Karpas-422 (cell line): ENCODE data around the gene TOMM5. TPM values are rescaled to one million over a fixed set of nuclear protein-coding genes. Genes with fewer than 3 reads are reported as not detected.

Source experiments
- DNase-seq: peaks from one replicate; pipeline ENCODE4 v3.0.0-alpha.2; 2015
- H2AFZ ChIP-seq: fragments of 200-600 bp; sonication (generic); 2 replicates; pipeline ENCODE4 v1.6.1; 2014; ENCODE audit warnings: antibody characterized with exemption, low read length, mixed read lengths
- H3K27ac ChIP-seq: fragments of 200-600 bp; sonication (generic); 2 replicates; pipeline ENCODE4 v1.5.1; 2014; ENCODE audit warnings: mild to moderate bottlenecking, low read length, moderate library complexity
- H3K27me3 ChIP-seq: fragments of 200-600 bp; sonication (generic); 2 replicates; pipeline ENCODE4 v1.6.1; 2014; ENCODE audit warnings: low read length, mixed read lengths
- H3K36me3 ChIP-seq: fragments of 200-600 bp; sonication (generic); 2 replicates; pipeline ENCODE4 v1.6.1; 2014; ENCODE audit warnings: low read length, mixed read lengths; ENCODE audit not compliant: insufficient read depth
- H3K4me1 ChIP-seq: fragments of 200-600 bp; sonication (generic); 2 replicates; pipeline ENCODE4 v1.6.1; 2014; ENCODE audit warnings: mild to moderate bottlenecking, low read length, mixed read lengths
- H3K4me2 ChIP-seq: fragments of 200-600 bp; sonication (generic); 2 replicates; pipeline ENCODE4 v1.6.1; 2014; ENCODE audit warnings: low read length, low read depth, mild to moderate bottlenecking; ENCODE audit not compliant: poor library complexity, severe bottlenecking
- H3K4me3 ChIP-seq: fragments of 200-600 bp; sonication (generic); 2 replicates; pipeline ENCODE4 v1.5.1; 2014; ENCODE audit warnings: mild to moderate bottlenecking, antibody characterized with exemption, low read length, mixed read lengths
- H3K79me2 ChIP-seq: fragments of 200-600 bp; sonication (generic); 2 replicates; pipeline ENCODE4 v1.6.1; 2014; ENCODE audit warnings: mild to moderate bottlenecking, low read length, mixed read lengths
- H3K9ac ChIP-seq: fragments of 200-600 bp; sonication (generic); 2 replicates; pipeline ENCODE4 v1.6.0; 2014; ENCODE audit warnings: low read length
- H3K9me2 ChIP-seq: fragments of 200-600 bp; sonication (generic), shearing (Covaris generic); replicated peaks from 2 replicates; pipeline ENCODE4 v1.6.0; 2014; ENCODE audit warnings: mild to moderate bottlenecking, low read length, moderate library complexity; ENCODE audit not compliant: insufficient read depth
- H3K9me3 ChIP-seq: fragments of 300-700, 200-600 bp; sonication (generic); 2 replicates; pipeline ENCODE4 v1.6.1; 2014; ENCODE audit warnings: low read length, mixed read lengths
- H4K20me1 ChIP-seq: fragments of 200-600 bp; sonication (generic); 2 replicates; pipeline ENCODE4 v1.6.1; 2014; ENCODE audit warnings: mild to moderate bottlenecking, antibody characterized with exemption, low read length, low read depth; ENCODE audit not compliant: insufficient read depth
- total RNA-seq: library from RNA; depleted of rRNA; stranded (reverse); fragments of >200 nt; shearing (Covaris generic); gene quantifications from 2 replicates; pipeline ENCODE4 v1.2.3, GENCODE V29; 2014; ENCODE audit warnings: low replicate concordance

Gene TOMM5
- total RNA-seq, 1 experiment from 2014 or later, result 265 TPM

DNA sequence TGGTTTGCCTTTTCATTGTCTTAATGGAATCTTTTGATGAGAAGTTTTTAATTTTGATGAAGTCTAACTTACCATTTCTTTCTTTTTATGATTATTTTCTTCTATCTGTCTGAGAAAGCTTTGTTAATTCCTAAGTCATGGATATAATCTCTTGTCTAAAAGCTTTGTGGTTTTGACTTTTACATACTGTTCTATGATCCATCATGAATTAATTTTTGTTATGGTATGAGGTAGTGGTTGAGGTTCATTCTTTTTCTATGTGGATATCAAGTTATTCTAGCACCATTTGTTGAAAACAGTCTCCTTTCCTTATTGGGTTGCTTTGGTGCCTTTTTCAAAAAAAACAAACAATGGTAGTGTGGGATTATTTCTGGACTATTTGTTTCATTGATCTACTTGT is 36.6 kb downstream of the TOMM5 start:
- Histone ChIP-seq H2AFZ (no peak overlapping the region), H3K79me2 (peaks cover 35% of the 10 kb centered on the region), H3K9me2 (no peaks in the 10 kb centered on the region), H4K20me1 (no peaks in the 10 kb centered on the region), H3K4me1 (peaks cover 21% of the 10 kb centered on the region), H3K9ac (no peak overlapping the region), H3K36me3 (no peaks in the 10 kb centered on the region), H3K27me3 (no peaks in the 10 kb centered on the region), H3K4me2 (no peak overlapping the region), H3K4me3 (no peak overlapping the region), H3K27ac (no peak overlapping the region), H3K9me3 (no peaks in the 10 kb centered on the region)
- DNase-seq, result no peak

DNA sequence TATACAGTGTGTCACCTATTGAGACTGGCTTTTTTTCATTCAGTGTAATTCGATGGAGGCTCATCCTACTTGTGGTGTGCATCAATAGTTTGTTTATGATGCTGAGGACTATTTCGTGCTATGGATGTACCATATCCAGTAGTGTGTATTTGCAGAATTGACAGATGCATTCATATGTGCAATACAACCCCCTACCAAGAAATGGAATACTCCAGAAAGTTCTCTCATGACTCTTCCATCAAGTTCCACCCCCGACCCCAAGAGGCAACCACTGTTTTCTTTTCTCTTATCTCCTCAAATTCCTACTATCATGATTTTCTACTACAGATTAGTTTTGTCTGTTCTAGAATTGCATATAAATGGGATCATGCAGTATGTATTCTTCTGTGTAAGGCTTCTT is 38.1 kb downstream of the TOMM5 start:
- no peak for DNase-seq
- no peaks in the 10 kb centered on the region for H3K9me2 ChIP-seq
- no peak overlapping the region for H3K9ac ChIP-seq
- no peak overlapping the region for H3K4me3 ChIP-seq
- peaks cover 30% of the 10 kb centered on the region for H3K79me2 ChIP-seq
- no peaks in the 10 kb centered on the region for H3K36me3 ChIP-seq
- peaks cover 11% of the 10 kb centered on the region for H3K4me1 ChIP-seq
- no peak overlapping the region for H3K27ac ChIP-seq
- no peak overlapping the region for H3K4me2 ChIP-seq
- H2AFZ ChIP-seq, result no peak overlapping the region
- H4K20me1 ChIP-seq, result no peaks in the 10 kb centered on the region
- no peaks in the 10 kb centered on the region for H3K9me3 ChIP-seq
- H3K27me3 ChIP-seq, result no peaks in the 10 kb centered on the region

DNA sequence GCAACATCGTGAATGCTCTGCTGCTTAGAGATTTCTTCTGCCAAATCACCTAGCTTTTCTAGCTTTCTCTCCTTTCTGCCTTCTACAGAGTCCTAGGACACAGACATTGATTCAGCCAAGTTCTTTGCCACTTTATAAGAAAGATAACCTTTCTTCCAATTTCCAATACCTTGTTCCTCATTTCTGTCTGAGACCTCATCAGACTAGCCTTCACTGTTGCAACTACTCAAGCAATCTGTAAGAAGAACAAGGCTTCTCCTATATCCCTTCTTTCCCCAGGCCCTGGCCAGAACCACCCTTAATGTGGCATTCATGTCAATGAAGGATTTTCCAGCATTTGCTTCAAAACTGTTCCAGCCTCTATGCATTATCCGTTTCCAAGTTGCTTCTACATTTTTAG is 40.5 kb downstream of the TOMM5 start:
- Histone ChIP-seq H3K36me3 (no peaks in the 10 kb centered on the region), H3K9me3 (no peaks in the 10 kb centered on the region), H3K4me3 (no peak overlapping the region), H3K27ac (no peak overlapping the region), H2AFZ (no peak overlapping the region), H3K79me2 (peaks cover 24% of the 10 kb centered on the region), H3K27me3 (no peaks in the 10 kb centered on the region), H3K9ac (no peak overlapping the region), H4K20me1 (no peaks in the 10 kb centered on the region), H3K4me2 (no peak overlapping the region), H3K9me2 (no peaks in the 10 kb centered on the region), H3K4me1 (peaks cover 8% of the 10 kb centered on the region)
- DNase-seq, result no peak

DNA sequence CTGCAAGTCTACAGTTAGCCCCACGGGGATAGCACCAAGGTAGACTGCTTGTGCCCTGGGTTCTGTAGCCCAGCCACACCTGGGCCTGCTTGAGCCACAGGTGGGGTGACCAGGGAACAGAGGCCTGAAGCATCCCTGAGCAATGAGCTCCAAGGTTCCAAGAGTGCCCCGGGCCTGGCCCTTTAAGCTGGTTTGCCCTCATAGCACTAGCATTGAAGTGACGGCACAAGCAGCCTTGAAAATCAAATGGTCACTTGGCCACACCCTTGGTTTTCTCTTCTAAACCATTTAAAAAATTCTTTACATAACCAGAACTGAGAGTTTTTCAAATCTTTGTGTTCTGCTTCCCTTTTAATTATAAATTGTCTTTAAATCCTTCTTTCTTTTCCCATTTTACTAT is 40.9 kb downstream of the TOMM5 start:
- Histone ChIP-seq H3K36me3 (no peaks in the 10 kb centered on the region), H3K9ac (no peak overlapping the region), H2AFZ (no peak overlapping the region), H3K27me3 (no peaks in the 10 kb centered on the region), H3K9me2 (no peaks in the 10 kb centered on the region), H3K4me2 (no peak overlapping the region), H3K4me3 (no peak overlapping the region), H3K4me1 (peaks cover 8% of the 10 kb centered on the region), H3K9me3 (no peaks in the 10 kb centered on the region), H3K27ac (no peak overlapping the region), H3K79me2 (peaks cover 24% of the 10 kb centered on the region), H4K20me1 (no peaks in the 10 kb centered on the region)
- DNase-seq, result no peak

GRCh38 chr9:37550781-37551180 is 41.6 kb downstream of the TOMM5 start:
- H3K4me2 ChIP-seq, result no peak overlapping the region
- H3K9me2 ChIP-seq, result no peaks in the 10 kb centered on the region
- no peak overlapping the region for H2AFZ ChIP-seq
- no peak overlapping the region for H3K9ac ChIP-seq
- H3K79me2 ChIP-seq, result peaks cover 27% of the 10 kb centered on the region
- peaks cover 8% of the 10 kb centered on the region for H3K4me1 ChIP-seq
- no peaks in the 10 kb centered on the region for H4K20me1 ChIP-seq
- H3K36me3 ChIP-seq, result no peaks in the 10 kb centered on the region
- H3K27ac ChIP-seq, result no peak overlapping the region
- H3K9me3 ChIP-seq, result no peaks in the 10 kb centered on the region
- DNase-seq, result no peak
- H3K27me3 ChIP-seq, result no peaks in the 10 kb centered on the region
- no peak overlapping the region for H3K4me3 ChIP-seq

- H3K9ac ChIP-seq, result no peak overlapping the region
- no peaks in the 10 kb centered on the region for H3K9me3 ChIP-seq
- peaks cover 8% of the 10 kb centered on the region for H3K4me1 ChIP-seq
- H4K20me1 ChIP-seq, result no peaks in the 10 kb centered on the region
- H3K4me2 ChIP-seq, result no peak overlapping the region
- no peak overlapping the region for H3K4me3 ChIP-seq
- H3K79me2 ChIP-seq, result peaks cover 27% of the 10 kb centered on the region
- H3K27ac ChIP-seq, result no peak overlapping the region
- DNase-seq, result no peak
- no peaks in the 10 kb centered on the region for H3K9me2 ChIP-seq
- H3K27me3 ChIP-seq, result no peaks in the 10 kb centered on the region
- no peaks in the 10 kb centered on the region for H3K36me3 ChIP-seq
- no peak overlapping the region for H2AFZ ChIP-seq
Observed at GRCh38 chr9:37549527-37549926, 42.9 kb downstream of the TOMM5 start.

DNA sequence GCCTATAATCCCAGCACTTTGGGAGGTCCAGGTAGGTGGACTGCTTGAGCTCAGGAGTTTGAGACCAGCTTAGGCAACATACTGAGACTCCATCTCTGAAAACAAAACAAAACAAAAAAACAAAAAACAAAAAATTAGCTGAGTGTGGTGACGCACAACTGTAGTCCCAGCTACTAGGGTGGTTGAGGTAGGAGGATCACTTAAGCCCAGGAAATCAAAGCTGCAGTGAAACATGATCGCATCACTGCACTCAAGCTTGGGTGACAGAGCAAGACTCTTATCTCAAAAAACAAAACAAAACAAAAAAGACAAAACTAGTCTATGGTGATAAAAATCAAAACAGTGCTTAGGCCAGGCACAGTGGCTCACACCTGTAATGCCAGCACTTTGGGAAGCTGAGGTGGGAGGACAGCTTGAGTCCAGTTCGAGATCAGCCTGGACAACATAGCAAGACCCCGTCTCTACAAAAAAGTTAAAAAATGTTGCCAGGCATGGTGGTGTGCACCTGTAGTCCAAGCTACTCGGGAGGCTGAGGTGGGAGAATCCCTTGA is 45.0 kb downstream of the TOMM5 start:
- Histone ChIP-seq H3K36me3 (no peaks in the 10 kb centered on the region), H2AFZ (no peak overlapping the region), H3K9me3 (no peaks in the 10 kb centered on the region), H3K9ac (no peak overlapping the region), H3K27ac (no peak overlapping the region), H3K27me3 (no peaks in the 10 kb centered on the region), H3K4me1 (peaks cover 8% of the 10 kb centered on the region), H3K4me3 (no peak overlapping the region), H3K4me2 (no peak overlapping the region), H4K20me1 (no peaks in the 10 kb centered on the region), H3K79me2 (peaks cover 22% of the 10 kb centered on the region), H3K9me2 (no peaks in the 10 kb centered on the region)
- no peak for DNase-seq

DNA sequence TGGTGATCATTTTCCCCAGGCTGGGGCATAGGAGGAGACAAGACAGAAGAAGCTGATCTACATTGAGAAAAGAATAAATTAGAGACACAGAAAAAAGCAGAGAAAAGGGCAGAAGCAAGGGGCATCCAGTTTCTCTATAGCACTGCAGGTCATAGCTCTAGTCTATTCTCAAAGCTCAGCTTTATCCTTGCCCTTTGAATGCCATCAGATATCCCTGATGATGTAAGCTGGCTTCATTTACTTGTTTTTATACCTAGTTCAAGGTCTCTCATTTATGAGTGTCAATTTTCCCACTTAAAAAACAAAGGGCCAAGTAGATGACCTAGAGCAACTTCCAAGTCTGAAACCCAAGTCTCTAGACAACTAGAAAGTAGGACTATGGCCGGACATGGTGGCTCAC is 48.9 kb downstream of the TOMM5 start:
- H3K4me1 ChIP-seq, result peaks cover 18% of the 10 kb centered on the region
- no peak overlapping the region for H3K4me2 ChIP-seq
- H3K36me3 ChIP-seq, result no peaks in the 10 kb centered on the region
- H4K20me1 ChIP-seq, result no peaks in the 10 kb centered on the region
- peaks cover 8% of the 10 kb centered on the region; the same call in 1 of the 2 replicates for H3K79me2 ChIP-seq
- H2AFZ ChIP-seq, result no peak overlapping the region
- H3K9me3 ChIP-seq, result no peaks in the 10 kb centered on the region
- no peak overlapping the region for H3K4me3 ChIP-seq
- no peak overlapping the region for H3K27ac ChIP-seq
- DNase-seq, result no peak
- H3K27me3 ChIP-seq, result no peaks in the 10 kb centered on the region
- no peak overlapping the region for H3K9ac ChIP-seq
- H3K9me2 ChIP-seq, result no peaks in the 10 kb centered on the region

GRCh38 chr9:37542895-37543294 is 49.5 kb downstream of the TOMM5 start:
- Histone ChIP-seq H3K4me3 (no peak overlapping the region), H4K20me1 (no peaks in the 10 kb centered on the region), H3K27me3 (no peaks in the 10 kb centered on the region), H3K27ac (no peak overlapping the region), H3K79me2 (peaks cover 8% of the 10 kb centered on the region; the same call in 1 of the 2 replicates), H2AFZ (no peak overlapping the region), H3K9me3 (no peaks in the 10 kb centered on the region), H3K4me2 (no peak overlapping the region), H3K9ac (no peak overlapping the region), H3K9me2 (no peaks in the 10 kb centered on the region), H3K4me1 (peaks cover 18% of the 10 kb centered on the region), H3K36me3 (no peaks in the 10 kb centered on the region)
- no peak for DNase-seq
